GM04503 (cell line): ENCODE data around the gene SRC.

Experiments used
- DNase-seq: peaks from one replicate; pipeline ENCODE4 v3.0.0-alpha.2; 2012; ENCODE audit warnings: low read depth

The SRC gene

GRCh38 chr20:37350649-37351574 is 5.0 kb downstream of the SRC start:
- no peak for DNase-seq

- DNase-seq = no peak
These were observed 6.0 kb downstream of the SRC start for GRCh38 chr20:37351689-37352607.

- DNase-seq = no peak
These were observed 6.7 kb downstream of the SRC start for GRCh38 chr20:37352608-37352980.

GRCh38 chr20:37353285-37353849 is 7.4 kb downstream of the SRC start:
- no peak for DNase-seq

- DNase-seq = no peak
These were observed 8.6 kb downstream of the SRC start for GRCh38 chr20:37354210-37355195.

- no peak for DNase-seq
These were observed 9.6 kb downstream of the SRC start for GRCh38 chr20:37355252-37356180.

- peak; percentile 27 for DNase-seq
These were observed 10.4 kb downstream of the SRC start for GRCh38 chr20:37356387-37356786.

GRCh38 chr20:37356961-37357371 is 11.0 kb downstream of the SRC start:
- no peak for DNase-seq

- DNase-seq = no peak
These were observed 11.8 kb downstream of the SRC start for GRCh38 chr20:37357481-37358365.

- no peak for DNase-seq
These were observed 12.6 kb downstream of the SRC start for GRCh38 chr20:37358366-37359150.

- DNase-seq = no peak
These were observed 13.4 kb downstream of the SRC start for GRCh38 chr20:37359331-37359730.

- DNase-seq = no peak
These were observed 13.9 kb downstream of the SRC start for GRCh38 chr20:37359836-37360235.

- DNase-seq = no peak
These were observed 14.6 kb downstream of the SRC start for GRCh38 chr20:37360391-37361115.

GRCh38 chr20:37361336-37361735 is 15.4 kb downstream of the SRC start:
- DNase-seq = no peak

GRCh38 chr20:37362231-37362792 is 16.4 kb downstream of the SRC start:
- no peak for DNase-seq

- no peak for DNase-seq
These were observed 16.9 kb downstream of the SRC start for GRCh38 chr20:37362821-37363220.
